Measurements from ENCODE around the gene ATF5. TPM values are rescaled to one million over a fixed set of nuclear protein-coding genes. Genes with fewer than 3 reads are reported as not detected.
"Not testable (repeated sequence)": the region's sequence is repeated elsewhere in the genome, so short reads cannot be mapped to it uniquely, and the experiment has no call there.

Gene ATF5
- total RNA-seq, 1 experiment from 2014 or later = 64.0 TPM

DNA sequence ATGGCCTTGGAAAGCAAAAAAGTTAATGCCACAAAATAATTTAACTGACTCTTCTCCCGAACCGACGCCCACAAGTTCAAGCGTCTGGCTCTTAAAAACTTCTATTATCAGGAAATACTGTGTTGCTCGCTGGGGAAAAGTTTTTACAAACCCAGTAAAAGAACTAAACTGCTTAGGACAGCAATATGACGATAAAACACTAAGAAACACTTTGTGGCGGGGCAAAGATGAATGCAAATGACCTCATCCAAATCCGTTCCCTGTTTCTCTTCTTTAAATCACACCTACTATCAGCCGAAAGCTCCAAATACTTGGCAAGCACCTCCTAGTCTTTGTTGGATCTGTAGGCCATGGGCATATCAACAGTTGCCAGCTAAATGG lies 27.1 kb downstream of the ATF5 start:
- no peaks in the 10 kb centered on the region for H3K9me3 ChIP-seq
- H3K4me1 ChIP-seq = 0 out of 2 replicates have a peak, but pooled peaks cover 4% of the 10 kb centered on the region
- POLR2A ChIA-PET = no interaction called here
- CTCF ChIA-PET = no interaction called here
- H3K36me3 ChIP-seq (ENCODE audit: control insufficient read depth, insufficient read depth, low read length) = no peaks in the 10 kb centered on the region
- no peak overlapping the region for H3K27ac Mint-ChIP-seq (ENCODE audit: unreplicated experiment)
- no peak overlapping the region for H3K4me3 Mint-ChIP-seq (ENCODE audit: unreplicated experiment)
- no peaks in the 10 kb centered on the region for H3K9me3 Mint-ChIP-seq (ENCODE audit: unreplicated experiment)
- no peak overlapping the region for H3K4me3 ChIP-seq (ENCODE audit: low read depth, low read length)
- TF ChIP-seq, protein P1, sequence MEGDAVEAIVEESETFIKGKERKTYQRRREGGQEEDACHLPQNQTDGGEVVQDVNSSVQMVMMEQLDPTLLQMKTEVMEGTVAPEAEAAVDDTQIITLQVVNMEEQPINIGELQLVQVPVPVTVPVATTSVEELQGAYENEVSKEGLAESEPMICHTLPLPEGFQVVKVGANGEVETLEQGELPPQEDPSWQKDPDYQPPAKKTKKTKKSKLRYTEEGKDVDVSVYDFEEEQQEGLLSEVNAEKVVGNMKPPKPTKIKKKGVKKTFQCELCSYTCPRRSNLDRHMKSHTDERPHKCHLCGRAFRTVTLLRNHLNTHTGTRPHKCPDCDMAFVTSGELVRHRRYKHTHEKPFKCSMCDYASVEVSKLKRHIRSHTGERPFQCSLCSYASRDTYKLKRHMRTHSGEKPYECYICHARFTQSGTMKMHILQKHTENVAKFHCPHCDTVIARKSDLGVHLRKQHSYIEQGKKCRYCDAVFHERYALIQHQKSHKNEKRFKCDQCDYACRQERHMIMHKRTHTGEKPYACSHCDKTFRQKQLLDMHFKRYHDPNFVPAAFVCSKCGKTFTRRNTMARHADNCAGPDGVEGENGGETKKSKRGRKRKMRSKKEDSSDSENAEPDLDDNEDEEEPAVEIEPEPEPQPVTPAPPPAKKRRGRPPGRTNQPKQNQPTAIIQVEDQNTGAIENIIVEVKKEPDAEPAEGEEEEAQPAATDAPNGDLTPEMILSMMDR (IDR thresholded peaks at IDR 0.05; ENCODE audit: insufficient read depth in 1 of 2, low read depth in 1 of 2, low read length in 1 of 2, severe bottlenecking in 1 of 2, unreplicated experiment in 1 of 2) = no peak
- H3K27me3 ChIP-seq (replicated peaks; ENCODE audit: control insufficient read depth, insufficient read depth, low read length) = no peaks in the 10 kb centered on the region
- DNase-seq = no peak
- no peaks in the 10 kb centered on the region for H3K4me1 Mint-ChIP-seq (ENCODE audit: low read depth, unreplicated experiment)
- intact Hi-C loops (cut with micrococcal nuclease; ENCODE audit: unreplicated experiment) = no loop called here
- no peaks in the 10 kb centered on the region for H3K36me3 Mint-ChIP-seq (ENCODE audit: insufficient read depth, unreplicated experiment)
- H3K27me3 Mint-ChIP-seq (ENCODE audit: insufficient read depth, unreplicated experiment) = no peaks in the 10 kb centered on the region
- BruUV-seq (replicated peaks) = no TSS peak

DNA sequence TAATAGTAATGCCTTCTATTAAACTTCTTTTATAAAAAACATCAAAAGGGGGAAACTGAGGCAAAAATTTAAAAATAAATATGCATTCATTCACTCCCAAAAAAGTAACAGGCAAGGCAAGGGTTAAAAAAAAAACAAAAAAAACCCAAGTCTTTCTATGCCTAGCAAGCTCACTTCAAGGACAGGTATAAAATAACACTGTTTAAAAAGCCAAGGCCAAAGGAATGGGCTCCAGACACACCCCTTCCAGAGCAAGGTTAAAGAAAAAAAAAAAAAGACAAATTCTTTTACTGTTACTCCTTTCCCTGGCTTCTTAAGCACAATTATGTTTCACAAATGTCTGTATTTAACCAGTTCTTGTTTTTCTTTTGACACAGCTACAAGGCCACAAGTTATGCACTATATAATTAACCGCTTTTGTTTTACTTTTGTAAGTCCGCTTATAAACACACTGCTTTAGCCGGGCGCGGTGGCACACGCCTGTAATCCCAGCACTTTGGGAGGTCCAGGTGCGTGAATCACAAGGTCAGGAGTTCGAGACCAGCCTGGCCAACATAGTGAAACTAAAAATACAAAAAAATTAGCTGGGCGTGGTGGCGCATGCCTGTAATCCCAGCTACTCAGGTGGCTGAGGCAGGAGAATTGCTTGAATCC lies 28.4 kb downstream of the ATF5 start:
- Mint-ChIP-seq H3K36me3 (ENCODE audit: insufficient read depth, unreplicated experiment) (no peaks in the 10 kb centered on the region), H3K9me3 (ENCODE audit: unreplicated experiment) (no peaks in the 10 kb centered on the region), H3K4me3 (ENCODE audit: unreplicated experiment) (no peak overlapping the region), H3K27ac (ENCODE audit: unreplicated experiment) (no peak overlapping the region), H3K4me1 (ENCODE audit: low read depth, unreplicated experiment) (no peaks in the 10 kb centered on the region), H3K27me3 (ENCODE audit: insufficient read depth, unreplicated experiment) (no peaks in the 10 kb centered on the region)
- no peaks in the 10 kb centered on the region for H3K27me3 ChIP-seq (replicated peaks; ENCODE audit: control insufficient read depth, insufficient read depth, low read length)
- no peak overlapping the region for H3K4me3 ChIP-seq (ENCODE audit: low read depth, low read length)
- H3K4me1 ChIP-seq = 0 out of 2 replicates have a peak, but pooled peaks cover 3% of the 10 kb centered on the region
- intact Hi-C loops (cut with micrococcal nuclease; ENCODE audit: unreplicated experiment) = no loop called here
- BruUV-seq (replicated peaks) = no TSS peak
- no peaks in the 10 kb centered on the region for H3K36me3 ChIP-seq (ENCODE audit: control insufficient read depth, insufficient read depth, low read length)
- H3K9me3 ChIP-seq = no peaks in the 10 kb centered on the region
- POLR2A ChIA-PET = no interaction called here
- DNase-seq = no peak
- CTCF ChIA-PET = no interaction called here
- TF ChIP-seq, protein P1 (IDR thresholded peaks at IDR 0.05; ENCODE audit: insufficient read depth in 1 of 2, low read depth in 1 of 2, low read length in 1 of 2, severe bottlenecking in 1 of 2, unreplicated experiment in 1 of 2) = no peak

DNA sequence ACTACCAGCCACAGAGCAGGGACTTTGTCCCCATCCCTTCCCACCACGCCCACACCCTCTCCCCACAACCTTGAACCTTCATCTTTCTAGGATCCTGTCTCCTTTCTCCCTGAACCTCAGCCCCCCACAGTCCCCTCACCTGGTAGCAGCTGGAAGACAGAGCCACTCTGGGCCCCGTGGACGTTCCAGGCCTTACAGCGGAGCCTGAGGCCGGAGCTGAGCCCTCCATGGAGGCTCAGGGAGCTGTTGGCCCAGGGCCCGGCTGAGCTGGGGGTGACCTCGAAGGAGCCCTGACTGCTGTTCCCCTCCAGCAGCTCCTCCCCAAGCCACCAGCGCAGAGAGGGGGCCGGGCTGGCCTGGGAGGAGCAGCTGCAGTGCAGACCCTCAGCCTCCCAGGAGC lies 29.1 kb downstream of the ATF5 start:
- H3K4me3 ChIP-seq (ENCODE audit: low read depth, low read length); BruUV-seq (replicated peaks); H3K4me1 ChIP-seq; H3K27ac Mint-ChIP-seq (ENCODE audit: unreplicated experiment); intact Hi-C loops (cut with micrococcal nuclease; ENCODE audit: unreplicated experiment); CTCF ChIA-PET; H3K9me3 Mint-ChIP-seq (ENCODE audit: unreplicated experiment); H3K27me3 Mint-ChIP-seq (ENCODE audit: insufficient read depth, unreplicated experiment); H3K27me3 ChIP-seq (replicated peaks; ENCODE audit: control insufficient read depth, insufficient read depth, low read length); H3K4me1 Mint-ChIP-seq (ENCODE audit: low read depth, unreplicated experiment); H3K4me3 Mint-ChIP-seq (ENCODE audit: unreplicated experiment); POLR2A ChIA-PET; DNase-seq; H3K9me3 ChIP-seq; H3K36me3 Mint-ChIP-seq (ENCODE audit: insufficient read depth, unreplicated experiment); H3K36me3 ChIP-seq (ENCODE audit: control insufficient read depth, insufficient read depth, low read length): not testable (repeated sequence)

DNA sequence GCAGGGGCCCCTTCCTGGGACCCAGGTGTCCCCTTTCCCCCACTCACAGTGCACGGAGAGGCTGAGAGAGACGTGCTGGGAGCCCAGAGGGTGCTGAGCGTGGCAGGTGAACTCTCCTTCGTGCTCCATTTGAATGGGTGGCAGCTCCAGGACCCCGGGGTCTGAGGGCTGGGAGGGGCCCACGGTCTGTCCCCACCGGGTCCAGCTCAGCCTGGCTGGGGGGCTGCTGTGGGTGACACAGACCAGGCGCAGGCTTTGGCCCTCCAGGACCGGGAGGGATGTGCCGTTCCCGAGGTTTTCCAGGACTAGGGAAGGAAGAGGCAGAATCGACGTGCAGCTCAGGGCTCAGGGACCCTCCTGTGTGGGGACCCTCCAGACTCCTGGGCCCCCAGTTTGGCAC lies 29.6 kb downstream of the ATF5 start:
- H3K36me3 ChIP-seq (ENCODE audit: control insufficient read depth, insufficient read depth, low read length); H3K4me3 ChIP-seq (ENCODE audit: low read depth, low read length); H3K27me3 Mint-ChIP-seq (ENCODE audit: insufficient read depth, unreplicated experiment); H3K4me3 Mint-ChIP-seq (ENCODE audit: unreplicated experiment); intact Hi-C loops (cut with micrococcal nuclease; ENCODE audit: unreplicated experiment); H3K9me3 ChIP-seq; POLR2A ChIA-PET; H3K9me3 Mint-ChIP-seq (ENCODE audit: unreplicated experiment); BruUV-seq (replicated peaks); H3K4me1 ChIP-seq; CTCF ChIA-PET; H3K27ac Mint-ChIP-seq (ENCODE audit: unreplicated experiment); DNase-seq; H3K4me1 Mint-ChIP-seq (ENCODE audit: low read depth, unreplicated experiment); H3K36me3 Mint-ChIP-seq (ENCODE audit: insufficient read depth, unreplicated experiment); H3K27me3 ChIP-seq (replicated peaks; ENCODE audit: control insufficient read depth, insufficient read depth, low read length): not testable (repeated sequence)

DNA sequence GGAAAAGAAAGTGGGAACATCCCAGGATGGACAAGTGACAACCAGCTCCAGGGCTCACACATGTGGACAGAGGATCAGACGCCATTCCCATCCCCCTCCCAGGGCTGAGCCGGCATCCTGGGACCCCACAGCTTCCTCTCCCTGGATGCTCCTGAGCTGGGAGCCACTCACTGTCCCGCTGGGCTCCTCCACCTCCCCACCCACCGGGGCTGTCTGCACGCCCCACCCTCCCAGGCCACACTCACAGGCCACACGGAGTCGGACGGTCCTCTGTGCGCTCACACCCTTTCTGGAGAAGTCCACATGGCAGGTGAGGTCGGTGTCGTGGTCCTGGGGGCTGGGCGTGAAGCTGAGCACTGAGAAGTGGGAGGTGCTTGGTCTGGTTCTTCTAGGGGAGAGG lies 30.9 kb downstream of the ATF5 start:
- H3K27me3 Mint-ChIP-seq (ENCODE audit: insufficient read depth, unreplicated experiment); intact Hi-C loops (cut with micrococcal nuclease; ENCODE audit: unreplicated experiment); H3K36me3 Mint-ChIP-seq (ENCODE audit: insufficient read depth, unreplicated experiment); H3K4me1 ChIP-seq; H3K4me1 Mint-ChIP-seq (ENCODE audit: low read depth, unreplicated experiment); H3K36me3 ChIP-seq (ENCODE audit: control insufficient read depth, insufficient read depth, low read length); CTCF ChIA-PET; H3K9me3 Mint-ChIP-seq (ENCODE audit: unreplicated experiment); DNase-seq; H3K27ac Mint-ChIP-seq (ENCODE audit: unreplicated experiment); BruUV-seq (replicated peaks); H3K4me3 Mint-ChIP-seq (ENCODE audit: unreplicated experiment); H3K4me3 ChIP-seq (ENCODE audit: low read depth, low read length); POLR2A ChIA-PET; H3K9me3 ChIP-seq; H3K27me3 ChIP-seq (replicated peaks; ENCODE audit: control insufficient read depth, insufficient read depth, low read length): not testable (repeated sequence)

DNA sequence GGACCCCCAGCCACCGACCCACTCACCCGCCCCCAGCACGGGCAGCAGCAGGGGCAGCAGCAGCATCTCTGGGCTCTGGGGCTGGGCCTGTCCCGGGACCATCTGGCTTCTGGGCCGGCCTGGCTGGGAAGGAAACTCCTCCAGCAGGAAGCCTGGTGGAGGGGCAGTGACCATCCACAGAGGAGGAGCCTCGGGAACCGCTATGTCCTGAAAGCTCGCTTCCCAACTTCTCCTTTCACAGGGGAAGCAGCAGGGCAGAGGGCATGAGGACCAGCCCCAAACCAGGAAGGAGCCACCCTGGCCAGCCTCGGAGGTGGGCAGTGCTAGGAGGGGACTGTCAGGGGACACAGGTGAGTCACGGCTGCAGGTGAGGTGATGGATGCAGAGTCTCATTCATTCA lies 32.0 kb downstream of the ATF5 start, which contains the start of gene SIGLEC11:
Gene SIGLEC11, minus strand, starts transcription at position 193 of the 400 bp plus-strand sequence. Its CDS starts 91 bp downstream, at position 102.
- H3K27ac Mint-ChIP-seq (ENCODE audit: unreplicated experiment); H3K9me3 Mint-ChIP-seq (ENCODE audit: unreplicated experiment); H3K4me3 Mint-ChIP-seq (ENCODE audit: unreplicated experiment); H3K4me3 ChIP-seq (ENCODE audit: low read depth, low read length); BruUV-seq (replicated peaks); intact Hi-C loops (cut with micrococcal nuclease; ENCODE audit: unreplicated experiment); H3K27me3 ChIP-seq (replicated peaks; ENCODE audit: control insufficient read depth, insufficient read depth, low read length); H3K9me3 ChIP-seq; H3K4me1 Mint-ChIP-seq (ENCODE audit: low read depth, unreplicated experiment); POLR2A ChIA-PET; DNase-seq; H3K36me3 Mint-ChIP-seq (ENCODE audit: insufficient read depth, unreplicated experiment); H3K27me3 Mint-ChIP-seq (ENCODE audit: insufficient read depth, unreplicated experiment); H3K36me3 ChIP-seq (ENCODE audit: control insufficient read depth, insufficient read depth, low read length); H3K4me1 ChIP-seq; CTCF ChIA-PET: not testable (repeated sequence)

Data from Caco-2 (cell line).